GM13977 (cell line): Measurements from ENCODE around the gene SPATA17.
"Not testable (repeated sequence)": the region's sequence is repeated elsewhere in the genome, so short reads cannot be mapped to it uniquely, and the experiment has no call there.

Experiments used
- DNase-seq: peaks from one replicate; pipeline ENCODE4 v3.0.0; 2012; ENCODE audit warnings: low spot score
- in situ Hi-C: fragments of 300-500 bp; cut with MboI; formaldehyde crosslinking; loops from one replicate; pipeline ENCODE4 v1.12.0; 2022; ENCODE audit warnings: low sequenced_read_pairs, low pct_unique_long_range_greater_than_20kb, mixed read lengths, inconsistent platforms; ENCODE audit not compliant: unreplicated experiment
- TF ChIP-seq, protein P1 (sequence below): IDR thresholded peaks from 2 replicates; pipeline ENCODE4 v1.5.1; 2012; ENCODE audit warnings: mild to moderate bottlenecking, control low read depth; ENCODE audit not compliant: insufficient read depth; ENCODE audit errors: extremely low read depth, missing control alignments

Gene SPATA17, protein sequence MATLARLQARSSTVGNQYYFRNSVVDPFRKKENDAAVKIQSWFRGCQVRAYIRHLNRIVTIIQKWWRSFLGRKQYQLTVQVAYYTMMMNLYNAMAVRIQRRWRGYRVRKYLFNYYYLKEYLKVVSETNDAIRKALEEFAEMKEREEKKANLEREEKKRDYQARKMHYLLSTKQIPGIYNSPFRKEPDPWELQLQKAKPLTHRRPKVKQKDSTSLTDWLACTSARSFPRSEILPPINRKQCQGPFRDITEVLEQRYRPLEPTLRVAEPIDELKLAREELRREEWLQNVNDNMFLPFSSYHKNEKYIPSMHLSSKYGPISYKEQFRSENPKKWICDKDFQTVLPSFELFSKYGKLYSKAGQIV

DNA sequence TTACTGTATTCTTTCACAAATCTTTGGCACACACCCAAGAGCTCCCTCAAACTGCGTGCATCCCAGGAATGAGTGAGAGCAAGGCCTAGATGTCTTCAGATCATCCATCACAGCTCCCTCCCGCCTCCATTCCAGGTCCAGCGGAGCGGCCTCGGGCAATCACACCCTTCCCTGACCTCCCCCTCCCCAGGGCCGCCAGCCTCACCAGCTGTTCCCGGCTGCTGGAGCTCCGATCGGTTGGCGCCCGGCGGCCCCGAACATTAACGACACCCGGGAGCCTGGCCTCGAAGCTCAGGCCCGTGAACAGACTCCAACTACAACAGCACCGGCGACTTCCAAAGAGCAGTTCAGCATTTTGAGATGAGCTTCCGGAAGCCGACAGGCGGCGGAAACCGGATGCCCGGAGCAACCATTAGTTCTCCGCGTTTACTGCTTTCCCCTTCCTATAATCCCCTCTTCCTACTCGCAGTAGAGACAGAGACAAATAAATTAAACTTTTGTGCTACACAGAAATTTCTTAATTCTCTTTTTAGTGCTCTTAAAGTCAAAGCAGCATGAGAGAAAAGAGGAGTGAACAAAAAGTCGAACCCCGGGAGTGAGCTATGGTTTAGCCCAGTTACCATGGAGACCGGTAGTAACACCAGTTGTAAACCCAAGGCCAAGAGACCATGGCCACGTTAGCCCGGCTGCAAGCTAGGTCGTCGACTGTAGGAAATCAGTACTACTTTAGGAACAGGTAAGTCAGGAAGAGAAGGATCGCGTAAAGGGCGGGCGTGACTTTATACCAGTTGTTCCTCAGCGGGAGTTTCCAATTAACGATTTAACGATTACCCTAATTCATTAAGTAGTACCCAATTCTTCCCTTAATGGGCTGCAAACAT lies at the start of gene SPATA17, which contains the start of gene GPATCH2:
Gene SPATA17 (plus strand): TSS at position 634 of the 881 bp plus-strand sequence. CDS start 35 bp downstream, at position 669.
Gene GPATCH2 (minus strand): TSS at position 380 of the 881 bp plus-strand sequence. CDS start 119 bp downstream, at position 261.
- DNase-seq, result peak; percentile 81
- in situ Hi-C loops, result no loop called here
- TF ChIP-seq, protein P1, sequence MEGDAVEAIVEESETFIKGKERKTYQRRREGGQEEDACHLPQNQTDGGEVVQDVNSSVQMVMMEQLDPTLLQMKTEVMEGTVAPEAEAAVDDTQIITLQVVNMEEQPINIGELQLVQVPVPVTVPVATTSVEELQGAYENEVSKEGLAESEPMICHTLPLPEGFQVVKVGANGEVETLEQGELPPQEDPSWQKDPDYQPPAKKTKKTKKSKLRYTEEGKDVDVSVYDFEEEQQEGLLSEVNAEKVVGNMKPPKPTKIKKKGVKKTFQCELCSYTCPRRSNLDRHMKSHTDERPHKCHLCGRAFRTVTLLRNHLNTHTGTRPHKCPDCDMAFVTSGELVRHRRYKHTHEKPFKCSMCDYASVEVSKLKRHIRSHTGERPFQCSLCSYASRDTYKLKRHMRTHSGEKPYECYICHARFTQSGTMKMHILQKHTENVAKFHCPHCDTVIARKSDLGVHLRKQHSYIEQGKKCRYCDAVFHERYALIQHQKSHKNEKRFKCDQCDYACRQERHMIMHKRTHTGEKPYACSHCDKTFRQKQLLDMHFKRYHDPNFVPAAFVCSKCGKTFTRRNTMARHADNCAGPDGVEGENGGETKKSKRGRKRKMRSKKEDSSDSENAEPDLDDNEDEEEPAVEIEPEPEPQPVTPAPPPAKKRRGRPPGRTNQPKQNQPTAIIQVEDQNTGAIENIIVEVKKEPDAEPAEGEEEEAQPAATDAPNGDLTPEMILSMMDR, result no peak

DNA sequence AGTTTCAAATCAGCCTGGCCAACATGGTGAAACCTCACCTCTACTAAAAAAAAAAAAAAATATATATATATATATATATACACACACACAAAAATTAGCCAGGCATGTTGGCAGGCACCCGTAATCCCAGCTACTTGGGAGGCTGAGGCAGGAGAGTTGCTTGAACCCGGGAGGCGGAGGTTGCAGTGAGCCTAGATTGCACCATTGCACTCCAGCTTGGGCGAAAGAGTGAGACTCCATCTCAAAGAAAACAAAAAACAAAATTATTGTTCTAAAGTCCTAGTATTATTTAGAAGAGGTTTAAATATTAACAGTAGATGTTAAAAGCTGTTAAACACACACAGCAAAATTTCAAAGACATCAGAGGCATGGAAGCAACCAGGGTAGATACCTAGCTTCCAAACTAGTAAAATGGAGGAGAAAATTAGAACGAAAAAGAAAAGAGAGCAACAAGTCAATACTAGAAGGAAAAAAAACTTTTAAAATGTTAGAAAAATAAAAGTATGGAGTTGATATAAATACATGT lies 46.8 kb upstream of the SPATA17 start:
- in situ Hi-C loops, DNase-seq: not testable (repeated sequence)

DNA sequence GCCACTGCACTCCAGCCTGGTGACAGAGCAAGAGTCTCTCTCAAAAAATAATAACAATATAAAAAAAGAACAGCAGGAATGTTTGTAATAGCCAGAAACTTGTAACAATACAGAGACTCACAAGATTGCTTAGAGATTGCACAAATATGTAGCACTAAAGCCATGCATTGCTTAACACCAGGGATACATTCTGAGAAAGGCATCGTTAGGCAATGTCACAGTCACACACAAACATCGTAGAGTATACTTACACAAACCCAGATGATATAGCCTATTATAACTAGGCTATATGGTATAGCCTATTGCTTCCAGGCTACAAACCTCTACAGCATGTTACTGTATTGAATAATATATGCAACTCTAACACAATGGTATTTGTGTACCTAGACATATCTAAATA lies 45.6 kb upstream of the SPATA17 start:
- in situ Hi-C loops, result no loop called here
- TF ChIP-seq, protein P1, result no peak
- no peak for DNase-seq

DNA sequence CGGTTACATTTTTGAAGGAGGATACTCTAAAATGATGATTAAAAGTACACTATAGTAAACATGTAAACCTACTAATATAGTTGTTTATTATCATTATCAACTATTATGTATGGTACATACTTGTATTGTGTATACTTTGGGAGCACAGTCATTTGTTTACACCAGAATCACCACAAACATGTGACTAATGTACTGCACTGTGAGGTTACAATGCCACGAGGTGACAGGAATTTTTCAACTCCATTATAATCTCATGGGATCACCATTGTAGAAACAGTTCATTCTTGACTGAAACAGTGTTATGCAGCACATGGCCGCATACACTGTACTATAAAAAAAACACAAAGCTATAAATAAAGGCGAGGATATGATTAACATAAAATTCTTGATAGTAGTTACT lies 44.6 kb upstream of the SPATA17 start:
- TF ChIP-seq, protein P1, result no peak
- in situ Hi-C loops, result no loop called here
- no peak for DNase-seq

DNA sequence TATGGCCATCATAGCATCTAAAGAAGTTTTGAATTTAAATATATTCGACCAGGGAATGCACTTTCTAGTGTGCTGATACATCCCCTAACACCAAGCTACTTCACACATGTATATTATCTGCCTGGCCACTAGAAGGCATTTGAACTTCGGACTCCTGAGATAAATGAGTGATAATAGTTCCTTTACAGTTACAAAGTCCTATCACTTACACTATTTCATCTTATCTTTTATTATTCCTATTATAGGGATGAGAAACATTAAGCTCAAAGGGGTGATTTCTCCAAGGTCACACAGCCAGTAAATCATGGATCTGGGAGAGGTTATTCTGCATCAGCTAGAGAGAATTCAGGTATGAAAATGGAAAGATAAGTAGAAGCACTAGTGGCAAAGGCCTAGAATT lies 40.5 kb upstream of the SPATA17 start:
- in situ Hi-C loops, result no loop called here
- TF ChIP-seq, protein P1, result no peak
- DNase-seq, result no peak

DNA sequence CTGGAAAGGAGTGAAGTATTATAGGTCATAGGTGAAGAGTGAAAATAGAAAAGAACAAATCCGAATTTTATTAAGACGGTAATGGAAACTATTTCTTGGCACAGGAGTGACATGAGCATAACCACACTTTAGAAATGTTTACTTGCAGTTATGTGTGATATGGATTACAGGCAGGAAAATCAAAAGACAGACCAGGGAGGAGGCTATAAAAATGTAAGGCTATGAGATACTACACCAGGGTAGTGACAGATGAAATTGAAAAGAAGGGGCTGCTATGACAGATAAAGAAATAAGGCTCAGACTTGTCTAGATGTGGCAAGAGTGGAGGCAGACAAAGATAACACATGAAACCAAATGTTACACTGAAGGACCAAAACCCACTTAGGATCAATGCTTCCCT lies 32.0 kb upstream of the SPATA17 start:
- DNase-seq, result no peak
- in situ Hi-C loops, result no loop called here
- TF ChIP-seq, protein P1, result no peak
